NCI-H748 (cell line): Measurements from ENCODE around the gene SDK1.

Experiments
- DNase-seq: peaks from one replicate; lab custom pipeline; 2025; ENCODE audit not compliant: unreplicated experiment; lab: John Stamatoyannopoulos, UW

The SDK1 gene

GRCh38 chr7:3965794-3966395 is 664.8 kb downstream of the SDK1 start:
- no peak for DNase-seq

DNA sequence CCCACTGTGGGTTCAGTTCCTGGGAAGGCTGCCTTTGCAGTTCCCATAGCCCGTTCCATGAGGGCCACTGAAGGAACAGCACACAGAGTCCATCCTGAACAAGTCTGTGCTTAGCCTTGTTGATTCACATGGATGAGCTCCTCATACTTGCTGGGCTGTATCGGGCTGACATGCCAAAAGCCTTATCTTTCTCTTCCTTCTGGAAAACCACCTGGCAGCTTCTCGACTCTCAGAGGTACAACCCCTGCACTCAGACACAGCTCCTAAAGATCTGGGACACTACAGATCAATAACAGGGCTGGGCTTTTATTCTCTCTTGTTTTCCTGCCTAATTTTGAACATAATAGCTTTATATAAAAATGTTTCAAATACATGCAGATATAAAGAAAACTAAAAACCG is 667.2 kb downstream of the SDK1 start:
- no peak for DNase-seq

- DNase-seq: no peak
Measured at GRCh38 chr7:3969286-3969685, 668.2 kb downstream of the SDK1 start.

- DNase-seq: no peak
Measured at GRCh38 chr7:3971323-3971722, 670.3 kb downstream of the SDK1 start.

GRCh38 chr7:3973264-3973663 is 672.2 kb downstream of the SDK1 start:
- DNase-seq: no peak

- no peak for DNase-seq
Measured at GRCh38 chr7:3974329-3974728, 673.3 kb downstream of the SDK1 start.

DNA sequence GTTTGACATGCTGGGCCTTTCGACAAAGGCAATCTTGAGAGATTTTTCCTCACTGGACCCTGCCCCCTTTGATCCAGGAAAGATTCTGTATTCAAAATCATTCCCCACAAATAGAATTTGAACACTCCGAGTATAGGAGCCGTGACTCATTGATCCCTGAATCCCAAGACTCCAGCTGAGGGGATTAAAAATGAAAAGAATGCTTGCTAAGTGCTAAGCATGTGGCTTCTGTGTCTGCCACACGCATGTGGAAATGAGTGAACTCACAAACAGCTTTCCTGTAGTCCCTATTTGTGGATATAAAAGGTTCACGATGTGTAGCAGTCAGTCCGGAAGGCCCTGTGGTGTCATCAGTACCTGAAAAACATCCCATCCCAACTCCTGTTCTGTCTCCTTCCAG is 674.3 kb downstream of the SDK1 start:
- no peak for DNase-seq

GRCh38 chr7:3977391-3977790 is 676.3 kb downstream of the SDK1 start:
- no peak for DNase-seq

- DNase-seq: no peak
Measured at GRCh38 chr7:3978839-3979238, 677.8 kb downstream of the SDK1 start.

GRCh38 chr7:3979611-3980299 is 678.7 kb downstream of the SDK1 start:
- DNase-seq: no peak

DNA sequence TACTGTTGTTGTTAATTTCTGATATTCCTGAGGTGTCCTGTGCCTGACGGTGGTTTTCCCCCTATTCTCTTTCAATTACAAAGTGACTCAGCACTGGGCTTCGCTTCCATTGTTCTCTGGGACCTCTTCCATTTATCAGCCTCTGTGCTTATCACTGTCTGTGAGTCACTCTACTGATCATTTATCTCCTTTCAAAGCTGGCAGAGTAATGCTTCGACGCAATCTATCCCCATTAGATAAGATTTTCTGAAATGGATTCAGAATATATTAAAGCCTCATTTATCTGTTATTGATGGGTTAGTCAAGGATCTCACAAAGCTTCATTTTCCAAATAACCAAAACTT is 679.2 kb downstream of the SDK1 start:
- DNase-seq: no peak

DNA sequence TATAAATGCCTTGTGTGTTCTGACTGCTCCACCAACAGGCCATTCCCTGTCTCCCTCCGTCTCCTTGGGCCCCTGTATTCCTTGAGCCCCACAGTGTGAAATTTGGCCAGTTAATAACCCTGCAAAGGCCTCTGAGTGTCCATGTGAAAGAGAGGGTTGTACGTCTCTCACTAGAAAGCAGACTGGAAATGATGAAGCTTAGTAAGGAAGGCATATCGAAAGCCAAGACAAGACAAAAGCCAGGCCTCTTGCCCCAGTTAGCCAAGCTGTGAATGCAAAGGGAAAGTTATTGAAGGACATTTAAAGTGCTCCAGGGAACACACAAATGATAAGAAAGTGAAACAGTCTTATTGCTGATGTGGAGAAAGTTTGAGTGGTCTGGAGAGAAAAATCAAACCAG is 680.2 kb downstream of the SDK1 start:
- no peak for DNase-seq

DNA sequence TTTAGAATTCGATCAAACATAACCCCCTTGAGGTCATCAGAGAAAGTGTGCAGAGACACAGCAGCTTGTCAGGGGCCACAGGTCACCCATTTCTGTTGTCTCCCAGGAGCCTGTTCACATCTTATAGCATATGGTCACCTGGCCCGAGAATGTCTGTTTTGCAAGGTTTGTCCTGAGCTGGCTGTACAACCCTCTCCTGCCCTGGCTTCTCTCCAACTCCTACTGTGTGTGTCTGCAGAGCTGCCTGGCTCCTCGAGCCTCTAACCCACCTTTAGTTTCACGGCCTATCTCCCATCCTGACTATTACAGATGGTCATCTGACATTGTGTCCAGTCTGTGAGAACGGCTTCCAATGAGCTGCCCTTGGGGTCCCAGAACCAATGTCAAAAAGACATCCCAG is 683.4 kb downstream of the SDK1 start:
- no peak for DNase-seq

DNA sequence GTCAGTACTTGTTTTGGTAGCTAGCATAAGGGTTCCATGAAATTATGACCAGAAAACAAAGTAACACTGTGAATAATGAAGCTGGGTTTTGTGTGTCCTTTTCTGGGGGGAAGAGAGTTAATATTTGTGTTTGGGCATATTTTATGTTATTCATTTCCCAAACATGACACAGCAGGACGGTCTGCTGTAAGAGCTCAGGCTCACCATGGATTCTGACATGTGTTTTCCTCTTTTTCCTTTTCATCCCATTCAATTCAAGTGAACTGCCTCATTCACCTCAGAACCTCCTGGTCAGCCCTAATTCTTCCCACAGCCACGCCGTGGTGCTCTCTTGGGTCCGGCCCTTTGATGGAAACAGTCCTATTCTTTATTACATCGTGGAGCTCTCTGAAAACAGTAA is 685.9 kb downstream of the SDK1 start:
- DNase-seq: no peak

DNA sequence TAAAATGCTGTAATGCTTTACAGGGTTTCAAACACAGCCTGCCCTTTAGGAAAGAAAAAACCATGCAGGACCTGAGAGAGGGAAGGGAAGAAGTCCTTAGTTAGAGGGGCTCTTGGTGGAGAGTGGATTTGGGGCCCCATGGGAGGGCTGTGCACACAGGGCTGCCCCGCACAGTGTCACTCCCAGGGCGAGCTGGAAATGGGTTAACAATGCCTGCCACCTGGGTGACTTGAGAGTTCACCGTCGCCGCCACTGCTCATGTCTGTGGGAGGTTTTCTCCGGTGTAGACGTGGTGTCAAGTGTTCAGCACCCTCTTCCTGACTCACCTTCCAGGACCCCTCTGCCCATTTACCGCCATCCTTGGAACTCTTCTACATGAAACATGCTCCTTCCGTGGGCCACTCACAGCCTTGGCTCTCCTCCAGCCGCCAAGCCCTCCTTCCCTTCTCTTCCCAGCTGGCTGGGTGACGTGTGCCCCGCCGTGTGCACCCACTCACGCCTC is 686.4 kb downstream of the SDK1 start:
- no peak for DNase-seq

DNA sequence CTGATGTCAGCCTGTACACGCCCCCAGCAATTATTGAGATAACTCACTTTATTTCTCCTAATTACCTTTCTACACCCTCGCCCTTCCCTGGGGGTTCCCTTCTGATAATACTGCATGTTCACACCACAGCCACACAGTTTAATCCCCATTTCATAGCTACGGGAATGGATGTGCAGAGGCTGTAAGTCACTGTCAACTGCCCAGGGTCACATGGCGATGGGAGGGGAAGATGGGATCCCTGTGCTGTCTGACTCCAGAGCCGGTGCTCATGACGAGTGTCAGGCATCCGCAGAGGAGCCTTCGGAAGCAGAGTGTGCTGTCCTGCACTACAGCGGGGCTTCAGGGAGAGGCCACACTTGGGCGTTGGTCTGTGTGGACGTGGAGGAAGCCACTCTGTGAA is 688.7 kb downstream of the SDK1 start:
- no peak for DNase-seq

DNA sequence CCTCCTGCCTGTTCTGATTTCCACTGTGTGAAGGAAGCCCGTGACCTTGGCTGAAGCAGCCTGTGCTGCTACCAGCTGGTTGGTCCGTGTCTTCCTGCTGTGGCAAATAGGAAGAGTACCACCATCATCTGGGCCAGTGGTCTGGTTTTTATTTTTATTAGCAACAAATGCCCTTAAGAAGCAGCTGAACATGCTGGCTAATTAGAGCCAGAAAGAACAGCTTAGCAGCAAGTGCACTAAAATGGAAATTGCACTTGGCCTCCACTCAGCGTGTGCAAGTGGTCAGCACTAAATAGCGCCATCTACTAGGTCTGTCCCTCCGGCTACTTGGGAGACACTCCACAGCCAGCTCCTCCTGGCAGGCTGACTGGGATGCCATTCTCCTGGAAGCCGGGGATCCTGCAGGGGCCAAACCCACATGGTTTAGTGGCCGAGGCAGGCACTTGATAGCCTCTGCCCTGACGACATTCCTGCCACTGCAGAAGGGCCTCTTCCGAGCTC is 690.7 kb downstream of the SDK1 start:
- no peak for DNase-seq

DNA sequence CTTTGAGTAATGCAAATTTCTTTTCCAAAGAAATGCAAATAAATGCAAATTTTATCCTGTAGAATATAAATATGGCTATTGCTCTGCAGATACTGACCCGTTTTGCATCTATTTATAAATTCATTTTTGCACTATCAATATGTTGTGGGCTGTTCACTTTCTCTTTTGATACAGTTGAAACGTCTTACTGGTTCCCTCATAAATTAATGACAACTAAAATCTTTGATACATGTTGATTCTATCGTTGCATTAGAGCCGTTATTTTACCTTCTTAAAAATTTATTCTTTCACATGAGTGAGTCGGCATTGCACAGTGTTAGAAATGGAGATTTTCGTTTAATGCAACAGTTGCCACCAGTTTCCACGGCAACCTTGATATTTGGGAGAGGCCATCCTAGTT is 691.8 kb downstream of the SDK1 start:
- no peak for DNase-seq

- DNase-seq: no peak
Measured at GRCh38 chr7:3994764-3995163, 693.7 kb downstream of the SDK1 start.

- DNase-seq: no peak
Measured at GRCh38 chr7:3995187-3995586, 694.1 kb downstream of the SDK1 start.

DNA sequence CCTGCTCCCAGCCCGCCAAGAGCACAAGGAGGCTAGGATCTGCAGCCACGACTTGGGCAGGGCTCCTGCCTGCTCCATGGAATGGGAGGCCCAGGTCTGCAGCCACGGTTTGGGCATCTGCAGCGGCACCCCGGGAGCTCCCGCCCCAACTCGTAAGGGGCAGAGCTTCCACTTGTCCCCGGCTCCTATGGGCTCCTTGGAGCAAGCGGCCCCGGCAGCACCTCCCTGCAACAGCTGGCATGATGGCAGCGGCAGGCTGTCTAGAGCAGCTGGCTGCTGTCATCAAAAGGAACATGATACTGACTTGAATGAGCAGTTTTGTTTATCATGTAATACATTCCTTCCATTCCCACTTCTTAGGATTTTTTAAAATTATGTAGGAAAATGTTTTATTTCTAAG is 697.0 kb downstream of the SDK1 start:
- no peak for DNase-seq

GRCh38 chr7:4000139-4000538 is 699.1 kb downstream of the SDK1 start:
- no peak for DNase-seq

GRCh38 chr7:4000934-4001333 is 699.9 kb downstream of the SDK1 start:
- DNase-seq: no peak
